C1 segment of cervical spinal cord (tissue), 14 donors: ENCODE measurements around the gene SPATA21.

Source experiments
- DNase-seq, 14 donors: peaks; one replicate each; lab custom pipeline; 2025; lab: John Stamatoyannopoulos, UW

SPATA21 gene

DNA sequence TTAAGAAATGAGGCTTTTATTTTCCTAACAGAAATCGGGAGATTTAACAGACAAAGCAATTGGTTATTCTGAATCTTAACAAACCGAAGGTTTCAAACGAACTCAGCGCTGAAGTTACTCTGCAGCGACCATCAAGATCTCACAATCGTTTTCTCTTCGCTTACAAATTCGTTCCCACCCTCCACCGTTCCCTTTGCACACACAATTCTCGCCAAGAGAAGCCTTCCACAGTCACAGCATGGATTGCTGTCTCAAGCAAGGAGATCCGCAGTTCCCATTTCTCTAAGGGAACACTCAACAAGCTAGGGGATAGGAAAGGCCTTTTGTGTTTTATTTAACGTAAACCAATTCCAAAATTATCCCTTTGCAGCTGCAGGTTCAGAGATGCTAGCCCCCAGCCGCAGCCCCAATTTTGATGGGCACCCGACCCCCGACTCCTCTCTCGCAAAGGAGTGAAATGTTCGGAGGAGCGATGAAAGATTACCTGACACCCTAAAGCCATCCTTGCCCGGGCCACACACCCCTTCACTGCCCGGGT is 85.7 kb downstream of the SPATA21 start:
- peak in 5 of 14 donors; percentile 30 to 42 (median 32) for DNase-seq

DNA sequence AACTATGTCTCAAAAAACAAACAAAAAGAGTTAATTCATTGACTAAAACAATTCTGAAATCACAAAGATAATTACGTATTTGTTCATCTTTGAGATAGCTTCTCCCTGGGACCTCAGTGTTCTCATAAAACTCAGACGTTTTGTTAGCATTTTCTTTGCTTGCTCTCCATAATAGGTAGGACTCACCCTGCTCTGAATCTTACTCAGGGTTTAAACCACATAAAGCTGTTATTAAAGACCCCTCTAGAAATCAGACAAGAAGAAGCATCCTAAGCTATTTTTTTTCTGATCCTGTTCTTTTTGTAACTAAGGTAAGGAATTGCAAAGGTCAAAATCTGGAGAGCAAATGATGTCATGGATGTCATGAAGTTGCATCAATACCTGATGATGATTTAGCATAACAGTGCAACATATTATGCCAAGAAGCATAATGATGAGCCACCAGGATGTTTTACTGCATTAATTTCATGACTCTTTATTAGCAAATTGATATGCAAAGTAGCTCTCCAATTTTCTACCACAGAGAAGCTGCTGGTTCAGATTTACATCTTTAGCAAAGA is 87.3 kb downstream of the SPATA21 start:
- no peak for DNase-seq
